Measurements from ENCODE around the gene EEF1A1. TPM values are rescaled to one million over a fixed set of nuclear protein-coding genes. Genes with fewer than 3 reads are reported as not detected.

The EEF1A1 gene
- total RNA-seq, 1 donor: 21,603 TPM

GRCh38 chr6:73516514-73517489 lies 4.0 kb downstream of the EEF1A1 start:
- H3K4me3 ChIP-seq (ENCODE audit: low read depth, low read length): peak overlapping the region; percentile 51
- DNase-seq (ENCODE audit: low read depth): peak; percentile 49
- TF ChIP-seq CTCF (IDR thresholded peaks at IDR 0.05; ENCODE audit: insufficient read depth, low read length): no peak

DNA sequence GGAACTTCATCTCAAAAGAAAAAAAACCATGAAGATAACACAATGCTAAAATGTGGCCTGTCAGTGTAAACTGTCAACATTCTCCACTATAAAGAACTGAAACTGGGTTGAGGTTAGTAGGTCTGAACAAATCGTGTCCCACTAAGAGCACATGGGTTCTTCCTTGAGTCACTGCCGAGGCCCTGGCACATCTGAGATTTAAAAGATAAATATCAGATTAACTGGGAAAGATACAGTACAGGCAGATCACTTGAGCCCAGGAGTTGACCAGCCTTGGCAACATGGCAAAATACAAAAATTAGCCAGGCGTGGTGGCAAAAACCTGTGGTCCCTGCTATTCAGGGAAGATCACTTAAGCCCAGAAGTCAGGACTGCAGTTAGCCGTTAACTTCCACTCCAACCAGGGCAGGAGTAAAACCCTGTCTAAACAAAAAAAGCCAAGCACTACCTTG lies 5.6 kb downstream of the EEF1A1 start:
- no peak for DNase-seq (ENCODE audit: low read depth)
- no peak overlapping the region for H3K4me3 ChIP-seq (ENCODE audit: low read depth, low read length)
- TF ChIP-seq CTCF (IDR thresholded peaks at IDR 0.05; ENCODE audit: insufficient read depth, low read length): no peak

- DNase-seq (ENCODE audit: low read depth): peak; percentile 34
- no peak for TF ChIP-seq CTCF (IDR thresholded peaks at IDR 0.05; ENCODE audit: insufficient read depth, low read length)
- no peak overlapping the region for H3K4me3 ChIP-seq (ENCODE audit: low read depth, low read length)
Observed at GRCh38 chr6:73514746-73515110, 6.1 kb downstream of the EEF1A1 start.

- DNase-seq (ENCODE audit: low read depth): peak; percentile 37
- TF ChIP-seq CTCF (IDR thresholded peaks at IDR 0.05; ENCODE audit: insufficient read depth, low read length): no peak
- H3K4me3 ChIP-seq (ENCODE audit: low read depth, low read length): no peak overlapping the region
Observed at GRCh38 chr6:73513496-73513854, 7.4 kb downstream of the EEF1A1 start.

DNA sequence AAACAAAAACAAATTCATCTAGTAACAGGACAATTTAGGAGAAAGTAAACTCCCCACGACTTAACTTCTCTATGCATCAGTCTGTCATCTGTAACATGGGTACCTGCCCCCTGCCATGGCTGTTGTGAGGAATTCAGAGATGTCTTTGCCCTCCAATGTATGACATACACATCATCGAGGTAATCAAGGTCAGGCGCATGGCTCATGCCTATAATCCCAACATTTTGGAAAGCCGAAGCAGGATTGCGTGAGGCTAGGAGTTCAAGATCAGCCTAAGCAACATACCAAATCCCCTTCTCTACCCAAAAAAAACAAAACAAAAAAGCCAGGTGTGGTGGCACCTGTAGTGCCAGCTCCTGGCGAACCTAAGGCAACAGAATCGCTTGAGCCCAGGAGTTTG lies 9.0 kb downstream of the EEF1A1 start:
- no peak for DNase-seq (ENCODE audit: low read depth)
- TF ChIP-seq CTCF (IDR thresholded peaks at IDR 0.05; ENCODE audit: insufficient read depth, low read length): no peak
- no peak overlapping the region for H3K4me3 ChIP-seq (ENCODE audit: low read depth, low read length)

DNA sequence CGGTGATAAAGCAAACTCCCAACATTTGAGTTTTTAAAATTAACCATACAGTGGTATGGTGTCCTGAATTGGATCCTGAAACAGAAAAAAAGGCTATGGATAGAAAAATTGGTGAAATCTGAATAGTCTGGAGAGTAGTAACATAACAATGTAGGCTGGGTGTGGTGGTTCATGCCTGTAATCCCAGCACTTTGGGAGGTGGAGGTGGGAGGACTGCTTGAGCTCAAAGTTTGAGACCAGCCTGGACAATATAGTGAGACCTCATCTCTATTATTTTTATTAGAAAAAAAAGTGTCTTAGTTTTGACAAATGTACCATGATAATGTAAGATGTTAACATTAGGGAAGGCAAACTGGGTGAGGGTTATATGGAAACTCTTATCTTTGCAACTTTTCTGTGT lies 11.0 kb downstream of the EEF1A1 start:
- no peak overlapping the region for H3K4me3 ChIP-seq (ENCODE audit: low read depth, low read length)
- TF ChIP-seq CTCF (IDR thresholded peaks at IDR 0.05; ENCODE audit: insufficient read depth, low read length): no peak
- no peak for DNase-seq (ENCODE audit: low read depth)

Measured in fibroblast of the aortic adventitia (primary cell).